Measurements from ENCODE around the gene ATRNL1.

DNA sequence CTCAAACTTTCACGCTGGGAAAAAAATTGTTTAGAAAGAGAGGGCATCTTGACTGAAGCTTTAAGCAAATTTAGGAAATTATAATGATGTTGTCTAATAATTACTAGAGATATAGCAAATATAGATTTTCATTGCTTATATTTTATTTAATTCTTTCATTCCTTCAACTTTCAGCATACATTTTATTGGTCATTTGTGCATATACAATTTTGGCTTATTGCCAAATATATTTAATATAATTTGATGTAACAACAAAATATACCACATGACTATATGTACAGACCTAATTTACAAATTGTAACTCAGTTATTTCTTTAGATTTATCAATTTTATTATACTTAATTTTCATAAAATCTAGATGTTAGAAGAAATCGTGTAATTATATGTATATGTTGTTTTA, 390.1 kb downstream of the ATRNL1 start:
- TF ChIP-seq, protein P1, sequence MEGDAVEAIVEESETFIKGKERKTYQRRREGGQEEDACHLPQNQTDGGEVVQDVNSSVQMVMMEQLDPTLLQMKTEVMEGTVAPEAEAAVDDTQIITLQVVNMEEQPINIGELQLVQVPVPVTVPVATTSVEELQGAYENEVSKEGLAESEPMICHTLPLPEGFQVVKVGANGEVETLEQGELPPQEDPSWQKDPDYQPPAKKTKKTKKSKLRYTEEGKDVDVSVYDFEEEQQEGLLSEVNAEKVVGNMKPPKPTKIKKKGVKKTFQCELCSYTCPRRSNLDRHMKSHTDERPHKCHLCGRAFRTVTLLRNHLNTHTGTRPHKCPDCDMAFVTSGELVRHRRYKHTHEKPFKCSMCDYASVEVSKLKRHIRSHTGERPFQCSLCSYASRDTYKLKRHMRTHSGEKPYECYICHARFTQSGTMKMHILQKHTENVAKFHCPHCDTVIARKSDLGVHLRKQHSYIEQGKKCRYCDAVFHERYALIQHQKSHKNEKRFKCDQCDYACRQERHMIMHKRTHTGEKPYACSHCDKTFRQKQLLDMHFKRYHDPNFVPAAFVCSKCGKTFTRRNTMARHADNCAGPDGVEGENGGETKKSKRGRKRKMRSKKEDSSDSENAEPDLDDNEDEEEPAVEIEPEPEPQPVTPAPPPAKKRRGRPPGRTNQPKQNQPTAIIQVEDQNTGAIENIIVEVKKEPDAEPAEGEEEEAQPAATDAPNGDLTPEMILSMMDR (IDR thresholded peaks at IDR 0.05): no peak
- TF ChIP-seq POLR2A (IDR thresholded peaks at IDR 0.05): no peak
